Erythroblast (primary cell): Measurements from ENCODE around the gene FGF14.

Source experiments
- GATA1 ChIP-seq: IDR thresholded peaks from 2 replicates; pipeline ENCODE4 v1.6.1; 2011; ENCODE audit warnings: low read depth, mild to moderate bottlenecking, control low read depth, low read length, moderate library complexity
- POLR2A ChIP-seq: IDR thresholded peaks from 2 replicates; pipeline ENCODE4 v1.6.1; 2011; ENCODE audit warnings: mild to moderate bottlenecking, low read length

DNA sequence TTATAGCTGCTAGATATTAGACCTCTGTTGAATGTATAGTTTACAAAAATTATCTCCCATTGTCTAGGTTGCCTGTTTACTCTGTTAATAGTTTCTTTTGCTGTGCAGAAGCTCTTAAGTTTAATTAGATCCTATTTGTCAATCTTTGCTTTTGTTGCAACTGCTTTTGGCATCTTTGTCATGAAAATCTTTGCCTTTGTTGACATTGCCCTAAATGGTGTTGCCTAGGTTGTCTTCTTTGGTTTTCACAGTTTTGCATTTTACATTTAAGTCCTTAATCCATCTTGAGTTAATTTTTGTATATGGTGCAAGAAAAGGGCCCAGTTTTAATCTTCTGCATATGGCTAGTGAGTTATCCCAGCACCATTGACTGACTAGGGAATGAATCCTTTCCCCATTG, 618.3 kb downstream of the FGF14 start:
- TF ChIP-seq POLR2A = no peak
- TF ChIP-seq GATA1 = no peak
